GM21529 (cell line): ENCODE measurements around the gene NDUFV1.
"Not testable (repeated sequence)": the region's sequence is repeated elsewhere in the genome, so short reads cannot be mapped to it uniquely, and the experiment has no call there.

Experiments used
- ATAC-seq: cut with Tn5 transposase; IDR thresholded peaks from one replicate; pipeline ENCODE4 v1.9.1; 2021; ENCODE audit not compliant: unreplicated experiment

The NDUFV1 gene

GRCh38 chr11:67626970-67627369 is 20.2 kb downstream of the NDUFV1 start:
- no peak for ATAC-seq

DNA sequence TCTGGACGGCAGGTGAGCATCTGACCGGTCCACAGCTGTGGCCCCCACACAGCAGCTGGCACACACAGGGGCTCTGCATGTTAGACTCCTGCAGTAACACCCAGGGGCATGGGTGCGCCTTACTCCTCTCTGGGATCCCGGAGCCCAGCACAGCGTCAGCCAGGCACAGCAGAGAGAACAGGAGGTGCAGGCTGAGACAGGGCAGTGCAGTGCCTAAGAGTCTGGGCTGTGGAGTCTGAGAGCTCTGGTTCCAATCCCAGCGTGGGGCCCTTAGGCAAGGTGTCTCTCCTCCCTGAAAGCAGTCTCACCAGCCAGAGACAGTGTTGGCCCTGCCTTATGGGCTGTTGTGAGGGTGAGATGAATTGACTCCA is 20.7 kb downstream of the NDUFV1 start:
- ATAC-seq, result no peak

- ATAC-seq, result no peak
These were observed 21.3 kb downstream of the NDUFV1 start for GRCh38 chr11:67627812-67628624.

DNA sequence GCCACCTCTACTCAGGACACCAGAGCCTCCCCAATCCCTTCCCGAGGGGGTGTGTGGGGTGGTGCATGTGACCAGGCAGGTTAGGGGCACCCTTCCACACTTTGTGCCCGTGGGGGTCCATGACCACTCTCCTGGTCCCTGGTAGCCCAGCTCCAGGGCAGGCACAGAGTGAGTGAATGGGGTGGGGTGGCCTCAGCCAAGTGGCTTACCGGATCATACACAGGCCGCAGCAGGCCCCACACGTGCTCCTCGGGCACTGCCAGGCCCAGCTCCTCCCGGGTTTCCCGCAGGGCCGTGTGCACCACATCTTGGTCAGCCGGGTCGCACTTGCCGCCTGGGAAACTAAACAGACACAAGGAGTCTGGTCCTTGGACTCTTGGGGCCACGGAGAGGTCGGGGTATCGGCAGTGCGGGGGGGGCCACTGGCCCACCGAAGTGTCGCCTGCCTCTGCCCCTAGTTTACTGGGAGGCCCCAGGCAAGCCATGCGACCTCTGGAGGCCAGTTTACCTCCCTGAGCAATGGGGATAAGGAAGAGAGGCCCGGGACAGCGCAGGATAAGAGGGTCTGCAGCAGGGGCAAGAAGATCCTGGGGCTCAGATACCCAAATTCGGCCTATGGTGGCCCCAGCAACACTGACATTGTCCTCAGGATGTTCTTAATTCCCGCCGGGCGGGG is 22.1 kb downstream of the NDUFV1 start:
- no peak for ATAC-seq

GRCh38 chr11:67629386-67630227 is 22.9 kb downstream of the NDUFV1 start, which contains the start of gene NUDT8:
Gene NUDT8 (minus strand): TSS chr11:67629937. CDS start chr11:67629911, 26 bp downstream.
- peak; percentile 49 for ATAC-seq

GRCh38 chr11:67630228-67630942 is 23.6 kb downstream of the NDUFV1 start:
- ATAC-seq, result peak; percentile 53

DNA sequence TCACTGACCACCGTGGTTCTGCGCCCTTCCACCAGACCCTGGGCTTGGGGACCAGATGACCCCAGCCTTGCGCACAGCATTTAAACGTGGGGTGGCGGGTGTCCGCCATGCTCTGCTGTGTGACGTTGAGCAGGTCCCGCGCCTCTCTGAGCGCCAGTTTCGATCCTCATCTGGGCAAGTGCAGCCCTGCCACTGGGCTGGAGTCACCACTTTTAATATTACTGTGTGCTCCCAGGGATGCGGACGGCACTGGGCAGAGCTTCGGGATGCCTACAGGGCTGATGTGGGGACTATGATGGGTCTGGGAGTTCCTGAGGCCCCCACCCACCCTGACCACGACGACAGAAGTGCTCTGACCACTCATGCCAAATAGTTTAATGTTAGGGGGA is 24.2 kb downstream of the NDUFV1 start:
- ATAC-seq, result no peak

DNA sequence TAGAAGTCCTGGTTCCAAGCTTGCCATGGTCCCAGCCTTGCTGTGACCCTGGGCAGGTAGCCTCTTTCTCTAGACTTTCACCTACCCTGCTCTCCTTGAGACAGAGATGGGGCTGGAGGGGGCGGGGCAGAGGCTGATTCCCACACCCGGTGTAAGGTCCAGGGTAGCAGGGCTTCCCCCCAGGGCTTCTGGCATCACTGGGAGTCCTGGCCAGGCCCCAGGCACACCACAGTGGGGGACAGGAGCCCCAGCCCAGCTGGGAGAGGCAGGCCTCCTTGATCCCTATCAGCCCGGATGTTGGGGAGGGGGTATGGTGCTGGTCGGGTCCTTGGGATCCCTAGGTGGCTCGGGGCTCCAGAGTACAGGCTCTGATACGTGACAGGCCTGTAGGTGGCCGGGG is 24.7 kb downstream of the NDUFV1 start:
- ATAC-seq, result no peak

GRCh38 chr11:67631853-67632174 is 25.1 kb downstream of the NDUFV1 start:
- ATAC-seq, result no peak

DNA sequence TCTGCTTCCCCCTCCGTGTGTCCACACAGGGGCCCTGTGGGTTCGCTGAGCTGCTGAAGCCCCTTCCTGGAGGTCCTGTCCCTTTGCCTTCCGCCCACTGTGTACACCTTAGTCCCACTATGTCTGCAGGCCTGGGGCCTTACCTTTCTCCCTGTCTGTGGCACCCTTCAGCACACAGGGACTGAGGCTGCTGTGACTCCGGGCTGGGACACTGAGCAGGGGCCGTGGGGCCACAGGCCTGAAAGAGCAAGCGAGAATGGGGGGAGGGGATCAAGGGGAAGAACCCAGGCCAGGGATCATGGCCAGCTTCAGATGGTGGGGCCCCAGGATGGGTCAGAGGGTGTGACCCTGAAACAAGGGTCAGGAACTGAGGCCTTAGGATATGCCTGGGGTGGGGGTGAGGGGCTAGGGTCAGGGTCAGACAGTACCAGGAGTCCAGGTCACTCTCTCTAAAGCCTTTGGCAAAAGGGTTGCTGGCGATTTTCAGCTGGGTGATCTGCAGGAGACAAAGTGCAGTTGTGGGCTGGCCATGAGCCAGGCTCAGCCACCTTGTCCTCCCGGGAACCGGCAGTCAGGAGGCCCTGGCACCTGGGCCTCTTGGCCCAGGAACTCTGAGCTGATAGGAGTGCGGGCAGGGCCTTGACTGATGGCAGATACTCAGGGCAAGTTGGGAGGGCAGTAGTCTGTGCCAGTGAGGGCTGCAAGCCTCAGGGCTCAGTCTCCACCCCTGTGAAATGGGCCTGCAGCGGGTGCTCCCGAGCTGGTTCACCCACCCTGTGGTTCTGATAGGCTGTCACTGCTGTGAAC is 25.6 kb downstream of the NDUFV1 start:
- ATAC-seq, result no peak

- ATAC-seq, result no peak
These were observed 26.4 kb downstream of the NDUFV1 start for GRCh38 chr11:67632982-67633755.

DNA sequence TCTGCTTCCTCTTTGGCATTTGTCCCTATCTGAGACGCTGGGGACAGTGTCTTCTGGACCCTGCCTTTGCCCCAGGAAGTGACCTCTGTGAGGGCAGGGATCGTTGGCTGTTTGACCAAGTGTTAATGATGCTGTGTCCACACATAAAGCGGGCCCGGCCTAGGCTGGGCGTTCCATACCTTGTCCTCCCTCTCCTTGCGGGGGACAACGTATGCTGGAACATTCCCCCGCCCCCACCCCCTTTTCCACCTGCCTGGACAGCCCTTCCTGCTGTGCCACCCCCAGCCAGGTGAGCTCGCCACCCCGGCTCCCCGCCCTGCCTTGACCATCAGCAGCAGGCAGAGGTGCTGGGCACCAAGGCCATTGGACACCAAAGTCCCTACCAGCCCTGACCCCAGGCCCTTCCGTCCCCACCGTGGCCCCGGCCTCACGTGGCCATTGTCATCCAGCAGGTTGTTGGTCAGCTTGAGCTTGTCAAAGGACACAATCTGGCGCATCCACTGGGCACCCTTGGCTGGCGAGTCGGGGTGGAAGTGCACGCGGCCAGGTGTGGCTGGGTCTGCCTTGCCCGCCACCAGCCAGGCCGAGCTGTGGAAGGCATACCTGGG is 27.1 kb downstream of the NDUFV1 start:
- ATAC-seq, result no peak

DNA sequence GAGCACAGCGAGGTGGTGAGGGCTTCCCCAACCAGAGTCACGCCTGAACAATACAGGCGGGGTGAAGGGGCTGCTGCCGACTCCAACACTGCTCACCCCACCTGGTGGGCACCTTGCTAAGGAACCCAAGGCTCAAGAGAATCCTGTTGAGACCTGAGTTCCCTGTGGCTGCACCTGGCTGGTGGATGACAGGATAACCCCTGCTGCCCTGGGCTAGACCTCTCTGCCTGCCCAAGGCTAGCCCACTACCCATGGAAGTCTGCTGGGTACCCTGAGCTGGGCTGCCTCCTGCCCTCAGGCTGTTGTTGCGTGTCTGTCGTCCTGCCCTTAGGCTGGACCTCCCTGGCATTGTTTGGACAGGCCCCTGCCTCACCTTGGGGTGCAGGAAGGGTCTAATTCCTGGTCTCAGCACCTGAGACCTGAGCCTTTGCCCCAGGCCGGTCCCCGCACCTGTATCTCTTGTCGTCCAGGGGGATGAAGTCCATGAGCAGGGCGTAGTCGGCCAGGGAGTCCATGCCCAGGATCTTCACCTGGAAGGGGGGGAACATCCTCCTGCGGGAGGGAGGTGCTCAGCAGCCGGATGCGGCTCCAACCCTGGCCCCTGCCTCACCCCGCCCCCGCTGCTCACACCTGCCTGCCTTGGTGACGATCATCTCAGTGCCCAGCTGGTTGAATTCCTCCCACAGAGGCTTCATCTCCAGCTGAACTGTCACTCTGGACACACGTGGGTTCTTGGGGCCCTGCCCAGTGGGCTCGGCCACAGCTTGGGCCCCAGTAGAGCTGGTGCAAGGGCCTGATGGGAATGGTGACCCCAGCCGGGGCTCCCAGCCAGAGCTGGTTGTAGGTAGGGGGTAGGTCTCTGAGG is 27.9 kb downstream of the NDUFV1 start:
- ATAC-seq, result no peak

DNA sequence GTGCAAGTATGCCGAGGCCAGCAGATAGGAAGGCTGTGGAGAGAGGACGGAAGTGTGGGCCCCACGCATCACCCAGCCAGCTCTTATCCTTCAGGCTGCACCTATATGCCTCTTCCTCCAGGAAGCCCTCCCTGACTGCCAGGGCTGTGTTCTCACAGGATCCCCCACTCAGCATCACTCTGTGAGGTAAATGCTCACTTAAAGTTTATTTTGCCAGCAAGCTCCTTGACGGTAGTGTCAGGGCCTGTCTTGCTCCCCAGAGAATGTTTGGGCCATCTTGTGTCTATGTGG is 28.4 kb downstream of the NDUFV1 start:
- ATAC-seq, result no peak

DNA sequence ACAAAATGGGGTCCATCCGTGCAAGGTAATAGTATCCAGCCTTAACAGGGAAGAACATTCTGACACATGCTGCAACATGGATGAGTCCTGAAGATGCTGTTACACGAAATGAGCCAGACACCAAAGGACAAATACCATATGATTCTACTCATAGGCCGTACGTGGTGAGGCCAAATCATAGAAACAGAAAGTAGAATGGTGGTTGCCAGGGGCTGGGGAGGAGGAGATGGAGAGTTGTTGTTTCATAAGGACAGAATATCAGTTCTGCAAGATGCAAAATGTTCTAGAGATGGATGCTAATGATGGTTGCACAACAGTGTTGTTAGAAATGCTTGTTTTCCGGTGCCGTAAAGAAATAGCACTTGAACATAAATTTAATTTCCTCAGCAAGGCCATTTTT is 30.2 kb downstream of the NDUFV1 start:
- ATAC-seq, result no peak

GRCh38 chr11:67637441-67637840 is 30.7 kb downstream of the NDUFV1 start:
- ATAC-seq, result not testable (repeated sequence)

DNA sequence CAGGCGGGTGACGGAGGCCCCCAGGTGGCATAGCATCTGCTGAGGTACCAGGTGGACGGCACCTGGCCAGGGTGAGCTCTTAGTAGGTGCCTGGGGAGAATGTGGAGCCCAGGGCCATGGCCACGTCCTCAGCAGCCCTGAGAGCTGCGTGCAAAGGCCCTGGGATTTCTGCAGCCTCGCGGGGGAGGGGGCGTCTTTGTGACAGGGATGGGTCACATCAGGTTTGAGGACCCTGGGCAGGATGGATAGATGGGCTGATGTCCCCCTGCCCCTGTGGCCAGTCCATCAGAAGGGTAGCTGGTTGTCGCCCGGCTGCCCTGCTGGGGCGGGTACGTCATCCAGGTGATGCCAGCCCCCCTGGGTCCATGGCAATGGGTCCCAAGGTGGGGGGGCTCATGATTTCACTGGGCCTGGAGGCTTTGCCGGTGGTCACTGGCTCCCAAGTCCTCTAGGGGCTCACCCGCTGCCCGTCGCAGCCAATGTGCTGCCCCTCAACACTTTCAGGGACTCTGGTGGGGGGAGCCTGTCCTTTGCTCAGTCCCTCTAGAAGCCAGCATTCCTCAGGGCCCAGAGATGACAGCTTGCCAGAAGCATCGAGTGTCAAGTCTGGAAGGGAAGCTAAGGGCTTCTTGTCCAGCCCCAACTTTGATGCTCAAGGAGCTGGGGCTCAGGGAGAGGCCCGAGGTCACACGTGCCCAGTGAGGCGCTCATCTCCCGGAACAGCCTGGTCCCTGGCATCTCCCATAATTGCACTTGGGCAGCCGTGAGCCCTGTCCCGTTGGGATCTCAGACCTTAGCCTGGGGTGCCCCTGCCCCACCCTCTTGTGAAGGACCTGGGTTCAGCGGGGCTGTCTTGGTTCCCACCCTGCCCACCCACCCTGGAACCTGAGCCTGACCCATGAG is 32.0 kb downstream of the NDUFV1 start:
- no peak for ATAC-seq
